GM12873 (cell line): ENCODE data around the gene FOXB1.

Experiments used
- TF ChIP-seq, protein P1 (sequence below): IDR thresholded peaks from 2 replicates; pipeline ENCODE4 v1.5.1; 2012; ENCODE audit warnings: low read depth, mild to moderate bottlenecking, moderate library complexity, low read length, control low read depth; ENCODE audit not compliant: insufficient read depth; ENCODE audit errors: missing control alignments

The FOXB1 gene

DNA sequence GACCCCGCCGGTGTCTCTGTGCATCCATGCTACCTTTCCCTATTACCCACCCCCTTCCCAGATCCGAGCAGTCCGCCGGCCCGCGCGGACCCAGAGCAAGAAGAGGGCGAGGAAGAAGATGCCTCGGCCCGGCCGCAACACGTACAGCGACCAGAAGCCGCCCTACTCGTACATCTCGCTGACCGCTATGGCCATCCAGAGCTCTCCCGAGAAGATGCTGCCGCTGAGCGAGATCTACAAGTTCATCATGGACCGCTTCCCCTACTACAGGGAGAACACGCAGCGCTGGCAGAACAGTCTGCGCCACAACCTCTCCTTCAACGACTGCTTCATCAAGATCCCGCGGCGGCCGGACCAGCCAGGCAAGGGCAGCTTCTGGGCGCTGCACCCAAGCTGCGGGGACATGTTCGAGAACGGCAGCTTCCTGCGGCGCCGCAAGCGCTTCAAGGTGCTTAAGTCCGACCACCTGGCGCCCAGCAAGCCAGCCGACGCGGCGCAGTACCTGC, 788 bp downstream of the FOXB1 start:
- TF ChIP-seq, protein P1, sequence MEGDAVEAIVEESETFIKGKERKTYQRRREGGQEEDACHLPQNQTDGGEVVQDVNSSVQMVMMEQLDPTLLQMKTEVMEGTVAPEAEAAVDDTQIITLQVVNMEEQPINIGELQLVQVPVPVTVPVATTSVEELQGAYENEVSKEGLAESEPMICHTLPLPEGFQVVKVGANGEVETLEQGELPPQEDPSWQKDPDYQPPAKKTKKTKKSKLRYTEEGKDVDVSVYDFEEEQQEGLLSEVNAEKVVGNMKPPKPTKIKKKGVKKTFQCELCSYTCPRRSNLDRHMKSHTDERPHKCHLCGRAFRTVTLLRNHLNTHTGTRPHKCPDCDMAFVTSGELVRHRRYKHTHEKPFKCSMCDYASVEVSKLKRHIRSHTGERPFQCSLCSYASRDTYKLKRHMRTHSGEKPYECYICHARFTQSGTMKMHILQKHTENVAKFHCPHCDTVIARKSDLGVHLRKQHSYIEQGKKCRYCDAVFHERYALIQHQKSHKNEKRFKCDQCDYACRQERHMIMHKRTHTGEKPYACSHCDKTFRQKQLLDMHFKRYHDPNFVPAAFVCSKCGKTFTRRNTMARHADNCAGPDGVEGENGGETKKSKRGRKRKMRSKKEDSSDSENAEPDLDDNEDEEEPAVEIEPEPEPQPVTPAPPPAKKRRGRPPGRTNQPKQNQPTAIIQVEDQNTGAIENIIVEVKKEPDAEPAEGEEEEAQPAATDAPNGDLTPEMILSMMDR: no peak

- TF ChIP-seq, protein P1: no peak
Measured at GRCh38 chr15:60005352-60006202, 1.5 kb downstream of the FOXB1 start.

DNA sequence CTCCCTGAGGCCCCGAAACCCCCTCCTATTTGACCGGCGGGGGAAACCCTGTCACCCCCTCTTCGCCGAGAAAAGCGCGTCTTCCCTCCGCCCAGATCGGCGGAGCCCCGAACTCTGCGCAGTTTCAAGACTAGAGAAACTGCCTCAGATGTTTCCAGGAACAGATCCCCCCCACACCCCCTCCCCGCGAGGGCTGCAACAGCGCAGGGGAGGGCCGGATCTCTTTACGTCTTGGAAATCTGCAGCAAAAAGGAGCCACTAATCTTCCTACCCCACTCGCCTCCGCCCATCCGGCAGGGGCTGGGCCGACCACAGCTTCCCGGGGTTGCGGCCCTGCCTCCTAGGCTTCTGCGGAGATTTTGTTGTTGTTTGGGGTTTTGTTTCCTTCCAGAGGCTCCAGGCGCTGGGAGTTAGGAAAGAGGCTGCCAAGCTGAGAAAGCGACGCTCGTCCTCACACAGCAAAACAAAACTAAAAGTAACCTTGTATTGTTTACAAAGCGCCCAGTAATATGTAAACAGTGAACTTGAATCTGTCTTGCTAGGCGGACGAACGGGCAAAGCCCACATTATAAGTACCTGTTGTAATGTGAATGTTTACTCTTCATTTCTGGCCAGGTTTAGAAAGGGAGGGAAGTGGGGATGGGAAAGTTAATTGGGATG, 2.2 kb downstream of the FOXB1 start:
- TF ChIP-seq, protein P1: no peak

DNA sequence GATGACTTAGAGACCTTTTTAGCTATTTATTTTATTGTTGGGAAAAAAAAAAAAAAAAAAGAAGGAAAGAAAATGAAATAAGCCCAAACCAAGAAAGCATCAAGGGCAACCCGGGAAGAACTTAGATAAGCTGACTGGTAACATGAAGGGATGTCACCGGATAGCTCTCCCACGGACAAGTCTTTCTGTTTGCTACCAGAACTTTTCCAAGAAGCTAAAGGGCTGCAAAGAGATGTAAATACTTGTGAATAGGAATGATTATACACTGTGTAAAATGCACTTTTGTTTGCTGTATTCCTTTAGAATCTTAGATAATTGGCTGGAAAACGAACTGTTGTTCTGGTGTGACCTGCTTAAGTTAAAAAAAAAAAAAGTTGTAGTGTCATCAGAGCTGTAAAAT, 2.8 kb downstream of the FOXB1 start:
- TF ChIP-seq, protein P1: no peak

DNA sequence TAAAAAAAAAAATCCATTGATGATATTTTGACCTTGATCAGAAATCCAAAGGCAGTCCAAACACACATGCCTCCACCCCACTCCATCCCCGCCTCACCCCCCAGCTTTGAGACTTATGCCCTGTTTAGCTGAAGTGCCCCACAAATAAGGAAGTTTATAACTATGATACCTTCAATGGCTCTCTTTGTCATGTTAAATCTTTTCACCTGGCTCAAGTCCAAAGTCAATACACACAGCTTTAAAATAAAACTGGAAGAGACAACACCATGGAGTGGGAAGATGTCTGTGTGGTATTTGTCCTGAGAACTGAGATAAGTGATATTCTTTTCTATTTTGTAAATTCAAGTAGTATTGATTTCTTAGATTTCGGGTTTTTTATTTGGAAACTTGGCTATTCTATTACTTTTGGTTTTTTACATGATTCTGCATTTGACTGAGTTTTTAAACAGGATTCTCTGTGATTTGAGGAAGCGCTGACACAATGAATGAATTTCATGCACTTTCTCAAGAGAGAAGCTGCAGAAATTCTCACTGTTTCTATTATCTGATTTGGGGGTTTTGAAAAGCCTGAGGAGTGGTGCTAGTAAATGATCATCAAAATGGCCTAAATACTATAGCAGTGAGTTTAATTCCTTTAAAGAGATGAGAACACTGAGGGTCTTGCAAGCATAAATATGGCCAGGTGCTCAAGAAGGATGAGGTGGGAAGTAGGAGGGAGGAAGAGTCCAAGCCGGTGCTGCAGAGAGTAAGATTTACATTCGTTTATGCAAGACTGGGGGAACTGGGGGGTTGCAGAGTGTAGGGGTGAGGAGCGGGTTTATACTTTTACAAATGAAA, 5.2 kb downstream of the FOXB1 start:
- TF ChIP-seq, protein P1: no peak

DNA sequence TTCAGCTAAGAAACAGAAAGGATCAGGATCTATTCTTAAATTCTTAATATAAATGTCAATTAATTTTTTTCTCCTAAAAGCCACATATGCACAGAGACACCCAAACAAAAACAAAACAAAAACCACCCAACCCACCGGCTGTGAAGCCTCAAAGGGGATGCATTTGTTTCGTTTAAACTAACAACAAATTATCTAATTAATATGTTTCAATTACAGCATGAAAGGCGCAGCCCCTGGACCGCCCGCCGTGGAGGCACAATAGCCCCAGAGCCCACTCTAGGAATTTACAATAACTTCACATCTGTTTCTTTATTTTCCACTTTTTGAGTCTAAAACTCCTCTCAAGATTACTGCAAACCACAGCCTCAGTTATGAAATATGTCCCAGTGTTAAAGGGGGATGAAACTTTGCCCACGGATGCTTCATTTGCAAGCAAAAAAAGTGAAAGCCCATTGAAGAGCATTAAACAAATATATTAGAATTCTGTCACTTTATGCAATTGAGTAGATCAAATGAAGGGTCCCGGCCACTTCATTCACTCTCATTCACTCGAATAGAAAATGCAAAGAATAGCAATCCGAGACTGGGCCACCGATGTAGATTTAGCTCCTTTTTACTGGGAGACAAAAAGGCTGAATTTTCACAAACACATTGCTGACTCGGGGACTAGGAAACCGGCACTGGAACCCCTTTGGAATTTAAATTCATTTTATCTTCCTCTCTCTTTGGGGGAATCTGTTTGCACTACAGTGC, 6.0 kb downstream of the FOXB1 start:
- TF ChIP-seq, protein P1: no peak
